GM23338 (cell line): ENCODE measurements around the gene RFX8. TPM values are rescaled to one million over a fixed set of nuclear protein-coding genes. Genes with fewer than 3 reads are reported as not detected.

ENCODE experiments used
- ATAC-seq: fragments of 200-7000 bp; cut with Tn5 transposase; 3 replicates; pipeline ENCODE4 v1.9.1; 2020
- DNase-seq: peaks from one replicate; pipeline ENCODE4 v3.0.0-alpha.2; 2015; ENCODE audit warnings: low spot score
- H2AFZ ChIP-seq: fragments of 200-600 bp; sonication (generic); 2 replicates; pipeline ENCODE4 v1.8.0; 2016; ENCODE audit warnings: antibody characterized with exemption, mild to moderate bottlenecking, moderate library complexity
- H3F3A ChIP-seq: fragments of 200-600 bp; sonication (generic); replicated peaks from 2 replicates; pipeline ENCODE4 v1.8.0; 2017; ENCODE audit warnings: antibody characterized with exemption, mixed run types, low read depth
- H3K27ac ChIP-seq: fragments of 200-600 bp; sonication (generic); 2 replicates; pipeline ENCODE4 v1.6.1; 2016; ENCODE audit warnings: low read depth
- H3K27me3 ChIP-seq: fragments of 200-600 bp; sonication (generic); 2 replicates; pipeline ENCODE4 v1.8.0; 2016; ENCODE audit warnings: mild to moderate bottlenecking, mixed run types, moderate library complexity; ENCODE audit not compliant: insufficient read depth
- H3K36me3 ChIP-seq: fragments of 200-600 bp; sonication (generic); 2 replicates; pipeline ENCODE4 v1.8.0; 2016; ENCODE audit warnings: mild to moderate bottlenecking; ENCODE audit not compliant: insufficient read depth
- H3K4me1 ChIP-seq: fragments of 200-600 bp; sonication (generic); 2 replicates; pipeline ENCODE4 v1.8.0; 2016; ENCODE audit warnings: mild to moderate bottlenecking, moderate library complexity; ENCODE audit not compliant: insufficient read depth
- H3K4me2 ChIP-seq: fragments of 200-600 bp; sonication (generic); 2 replicates; pipeline ENCODE4 v1.7.1; 2017; ENCODE audit warnings: mixed run types
- H3K4me3 ChIP-seq: fragments of 200-600 bp; sonication (generic); 2 replicates; pipeline ENCODE4 v1.6.1; 2016; ENCODE audit warnings: mixed run types
- H3K79me2 ChIP-seq: fragments of 200-600 bp; sonication (generic); replicated peaks from 2 replicates; pipeline ENCODE4 v1.8.0; 2017; ENCODE audit warnings: mild to moderate bottlenecking; ENCODE audit not compliant: insufficient read depth
- H3K9me2 ChIP-seq: fragments of 200-600 bp; sonication (generic); 2 replicates; pipeline ENCODE4 v1.8.0; 2017; ENCODE audit not compliant: insufficient read depth
- H4K20me1 ChIP-seq: fragments of 200-600 bp; sonication (generic); replicated peaks from 2 replicates; pipeline ENCODE4 v1.8.0; 2017; ENCODE audit warnings: mild to moderate bottlenecking; ENCODE audit not compliant: insufficient read depth
- H3K27ac Mint-ChIP-seq: 2 replicates; pipeline ENCODE4 v1.8.0; 2020; ENCODE audit warnings: inconsistent platforms, mild to moderate bottlenecking, moderate library complexity, mixed read lengths
- H3K27me3 Mint-ChIP-seq: 3 replicates; pipeline ENCODE4 v1.8.0; 2022; ENCODE audit warnings: low read depth, mild to moderate bottlenecking, moderate library complexity, mixed read lengths, inconsistent platforms; ENCODE audit not compliant: insufficient read depth, poor library complexity
- H3K36me3 Mint-ChIP-seq: 3 replicates; pipeline ENCODE4 v1.8.0; 2021; ENCODE audit warnings: low read depth, mild to moderate bottlenecking, inconsistent platforms, moderate library complexity, mixed read lengths
- H3K4me1 Mint-ChIP-seq: 3 replicates; pipeline ENCODE4 v1.8.0; 2020; ENCODE audit warnings: mild to moderate bottlenecking, inconsistent platforms, mixed read lengths
- H3K4me3 Mint-ChIP-seq: 3 replicates; pipeline ENCODE4 v1.8.0; 2021; ENCODE audit warnings: moderate library complexity, mild to moderate bottlenecking, inconsistent platforms, mixed read lengths
- H3K9me3 Mint-ChIP-seq: 3 replicates; pipeline ENCODE4 v1.8.0; 2020; ENCODE audit warnings: moderate library complexity, mild to moderate bottlenecking, inconsistent platforms, mixed read lengths
- CREB1 ChIP-seq: fragments of 250-450 bp; sonication (Bioruptor Pico); IDR thresholded peaks from 2 replicates; pipeline ENCODE4 v1.5.0; 2020; ENCODE audit warnings: low read depth, mild to moderate bottlenecking, moderate library complexity
- CTCF ChIP-seq, 2 experiments: fragments of 200-600 bp in 1 of 2; sonication (generic) in 1 of 2; conservative IDR thresholded peaks; 2 replicates each; pipeline versions ENCODE4 v1.5.1 to v1.6.1; 2016 to 2017; ENCODE audit warnings: antibody characterized with exemption in 2 of 2, low read depth in 2 of 2, mild to moderate bottlenecking in 2 of 2, moderate library complexity in 1 of 2
- EZH2 ChIP-seq: fragments of 200-600 bp; sonication (generic); IDR thresholded peaks from one replicate; pipeline ENCODE4 v1.8.0; 2017; ENCODE audit warnings: antibody characterized with exemption, mild to moderate bottlenecking, low read depth; ENCODE audit not compliant: unreplicated experiment
- EZH2phosphoT487 ChIP-seq: fragments of 200-600 bp; sonication (generic); IDR thresholded peaks from one replicate; pipeline ENCODE4 v1.8.1; 2018; ENCODE audit warnings: antibody characterized with exemption; ENCODE audit not compliant: unreplicated experiment
- JUNB ChIP-seq: IDR thresholded peaks from one replicate; pipeline ENCODE4 v1.6.1; 2016; ENCODE audit warnings: antibody characterized with exemption; ENCODE audit not compliant: unreplicated experiment
- REST ChIP-seq: IDR thresholded peaks from one replicate; pipeline ENCODE4 v1.6.1; 2018; ENCODE audit warnings: antibody characterized with exemption; ENCODE audit not compliant: unreplicated experiment
- STAT1 ChIP-seq: IDR thresholded peaks from one replicate; pipeline ENCODE4 v1.6.1; 2016; ENCODE audit warnings: antibody characterized with exemption; ENCODE audit not compliant: unreplicated experiment
- ZNF114 ChIP-seq: fragments of 250-450 bp; sonication (Bioruptor Pico); IDR thresholded peaks from 2 replicates; pipeline ENCODE4 v1.5.0; 2020; ENCODE audit warnings: mild to moderate bottlenecking, moderate library complexity
- ZNF331 ChIP-seq: fragments of 250-450 bp; sonication (Bioruptor Pico); IDR thresholded peaks from 2 replicates; pipeline ENCODE4 v1.5.0; 2020; ENCODE audit warnings: low read depth, mild to moderate bottlenecking, moderate library complexity
- polyA plus RNA-seq: library from polyadenylated mRNA; unstranded; fragments of >200 nt; fragmentation: Nextera tagmentation; extraction: Ambion mirVana; gene quantifications from 2 replicates; pipeline ENCODE4 v1.2.1, GENCODE V29; 2016
- total RNA-seq: library from RNA; depleted of rRNA; stranded (reverse); fragments of >200 nt; shearing (Covaris generic); gene quantifications from 2 replicates; pipeline ENCODE4 v1.2.3, GENCODE V29; 2014
- TF ChIP-seq, protein P1 (sequence below): IDR thresholded peaks from 2 replicates; pipeline ENCODE4 v1.6.1; 2016; ENCODE audit warnings: antibody characterized with exemption

Gene RFX8
- total and polyA plus RNA-seq, 2 experiments from 2014 or later = 0.65 to 1.5 TPM

DNA sequence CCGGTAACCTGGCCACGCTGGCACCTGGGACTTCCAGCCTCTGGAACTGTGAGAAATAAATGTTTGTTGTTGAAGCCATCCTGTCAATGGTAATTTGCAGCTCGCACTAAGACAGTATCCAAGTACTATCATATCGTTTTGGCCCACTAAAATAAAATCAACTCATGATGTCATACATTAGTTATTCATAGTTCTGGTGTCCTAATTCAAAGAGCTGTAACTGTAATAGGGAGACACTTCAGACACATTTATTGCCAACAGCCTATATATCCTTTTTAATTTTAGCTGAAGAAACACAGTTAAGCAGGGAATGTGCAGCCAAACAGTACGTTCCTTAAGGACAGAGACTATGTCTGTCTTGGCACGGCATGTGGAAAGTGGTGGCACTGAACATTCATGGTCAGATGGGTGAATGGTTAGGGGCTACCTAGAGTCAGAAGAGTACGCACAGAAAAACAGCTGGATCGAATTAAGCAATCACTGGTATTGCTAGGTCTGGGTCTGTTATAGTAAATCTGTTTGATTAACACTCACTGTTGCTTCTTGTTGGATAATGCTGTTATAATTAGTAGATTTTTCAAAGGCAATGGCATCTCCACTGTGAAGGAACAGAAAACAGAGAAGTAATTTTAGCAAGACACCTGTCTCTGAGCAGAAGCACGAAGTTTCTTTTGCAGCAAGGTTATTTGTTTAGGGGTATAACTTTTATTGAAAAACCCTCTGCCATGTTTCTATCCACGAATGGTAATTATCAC lies 46.3 kb downstream of the RFX8 start:
- no peaks in the 10 kb centered on the region; the same call in 2 of the 3 replicates for H3K4me1 Mint-ChIP-seq
- Histone ChIP-seq H3K36me3 (no peaks in the 10 kb centered on the region), H3K27ac (no peak overlapping the region), H3K4me1 (no peaks in the 10 kb centered on the region), H3K4me3 (no peak overlapping the region), H4K20me1 (no peaks in the 10 kb centered on the region), H3K4me2 (no peak overlapping the region), H3F3A (no peaks in the 10 kb centered on the region), H2AFZ (no peak overlapping the region), H3K79me2 (no peaks in the 10 kb centered on the region), H3K27me3 (no peaks in the 10 kb centered on the region), H3K9me2 (0 out of 2 replicates have a peak, but pooled peaks cover 4% of the 10 kb centered on the region)
- H3K27ac Mint-ChIP-seq = no peak overlapping the region
- no peaks in the 10 kb centered on the region for H3K36me3 Mint-ChIP-seq
- TF ChIP-seq ZNF331 (CRISPR knock-in tag) (no peak), CREB1 (CRISPR knock-in tag) (no peak), JUNB (no peak), ZNF114 (CRISPR knock-in tag) (no peak), STAT1 (no peak), CTCF (conservative IDR thresholded peaks at IDR 0.05; ENCODE audit: low read depth in 2 of 2) (no peak), EZH2phosphoT487 (no peak)
- TF ChIP-seq, protein P1, sequence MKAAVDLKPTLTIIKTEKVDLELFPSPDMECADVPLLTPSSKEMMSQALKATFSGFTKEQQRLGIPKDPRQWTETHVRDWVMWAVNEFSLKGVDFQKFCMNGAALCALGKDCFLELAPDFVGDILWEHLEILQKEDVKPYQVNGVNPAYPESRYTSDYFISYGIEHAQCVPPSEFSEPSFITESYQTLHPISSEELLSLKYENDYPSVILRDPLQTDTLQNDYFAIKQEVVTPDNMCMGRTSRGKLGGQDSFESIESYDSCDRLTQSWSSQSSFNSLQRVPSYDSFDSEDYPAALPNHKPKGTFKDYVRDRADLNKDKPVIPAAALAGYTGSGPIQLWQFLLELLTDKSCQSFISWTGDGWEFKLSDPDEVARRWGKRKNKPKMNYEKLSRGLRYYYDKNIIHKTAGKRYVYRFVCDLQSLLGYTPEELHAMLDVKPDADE = no peak
- ATAC-seq (no peak), DNase-seq (no peak)
- H3K9me3 Mint-ChIP-seq = no peaks in the 10 kb centered on the region
- H3K27me3 Mint-ChIP-seq = peaks cover 4% of the 10 kb centered on the region
- no peak overlapping the region for H3K4me3 Mint-ChIP-seq

DNA sequence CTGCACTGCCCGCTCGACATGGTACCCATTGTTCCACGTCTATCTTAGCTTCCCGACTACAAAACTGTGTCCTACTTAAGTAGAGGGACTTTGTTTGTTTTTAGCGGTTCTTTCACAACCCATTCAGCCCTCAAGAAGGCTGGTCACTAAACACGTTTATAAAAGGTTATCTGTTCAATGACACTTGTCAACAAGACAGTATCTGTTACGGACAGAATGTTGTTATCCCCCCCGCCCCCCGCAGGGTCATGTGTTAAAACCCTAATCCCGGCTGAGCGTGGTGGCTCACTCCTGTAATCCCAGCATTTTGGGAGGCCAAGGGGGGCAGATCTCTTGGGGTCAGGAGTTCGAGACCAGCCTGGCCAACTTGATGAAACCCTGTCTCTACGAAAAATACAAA lies 47.2 kb downstream of the RFX8 start:
- no peak overlapping the region for H3K27ac ChIP-seq
- Mint-ChIP-seq H3K4me1 (no peaks in the 10 kb centered on the region; the same call in 2 of the 3 replicates), H3K9me3 (no peaks in the 10 kb centered on the region), H3K27ac (no peak overlapping the region), H3K36me3 (no peaks in the 10 kb centered on the region), H3K4me3 (no peak overlapping the region), H3K27me3 (peaks cover 4% of the 10 kb centered on the region)
- H4K20me1 ChIP-seq = no peaks in the 10 kb centered on the region
- H3K9me2 ChIP-seq = 0 out of 2 replicates have a peak, but pooled peaks cover 4% of the 10 kb centered on the region
- no peak overlapping the region for H2AFZ ChIP-seq
- no peak overlapping the region for H3K4me3 ChIP-seq
- DNase-seq = no peak
- no peaks in the 10 kb centered on the region for H3K79me2 ChIP-seq
- H3K27me3 ChIP-seq = no peaks in the 10 kb centered on the region
- no peaks in the 10 kb centered on the region; the same call in 1 of the 2 replicates for H3K36me3 ChIP-seq
- no peaks in the 10 kb centered on the region for H3K4me1 ChIP-seq
- H3F3A ChIP-seq = no peaks in the 10 kb centered on the region
- H3K4me2 ChIP-seq = no peak overlapping the region
- ATAC-seq = no peak
- TF ChIP-seq CTCF (conservative IDR thresholded peaks at IDR 0.05; ENCODE audit: low read depth in 2 of 2) = no peak
- no peak for TF ChIP-seq EZH2
- TF ChIP-seq ZNF114 (CRISPR knock-in tag) = no peak
- no peak for TF ChIP-seq REST
- TF ChIP-seq EZH2phosphoT487 = no peak
